Measurements from ENCODE around the gene TDO2. TPM values are rescaled to one million over a fixed set of nuclear protein-coding genes. Genes with fewer than 3 reads are reported as not detected.
"Not testable (repeated sequence)": the region's sequence is repeated elsewhere in the genome, so short reads cannot be mapped to it uniquely, and the experiment has no call there.

TDO2 gene
- total RNA-seq, 1 donor from 2014 or later: not detected

GRCh38 chr4:155911905-155912304, 8.4 kb downstream of the TDO2 start:
- Mint-ChIP-seq H3K4me1 (ENCODE audit: low read depth) (peaks cover 2% of the 10 kb centered on the region), H3K36me3 (ENCODE audit: low read depth) (no peaks in the 10 kb centered on the region), H3K9me3 (no peaks in the 10 kb centered on the region), H3K27me3 (ENCODE audit: low read depth) (no peaks in the 10 kb centered on the region), H3K4me3 (ENCODE audit: low read depth) (no peak overlapping the region), H3K27ac (no peak overlapping the region)
- intact Hi-C loops (cut with micrococcal nuclease): no loop called here
- no peak for DNase-seq (ENCODE audit: low spot score)

- no peaks in the 10 kb centered on the region for H3K4me1 Mint-ChIP-seq (ENCODE audit: low read depth)
- no peaks in the 10 kb centered on the region for H3K36me3 Mint-ChIP-seq (ENCODE audit: low read depth)
- H3K4me3 Mint-ChIP-seq (ENCODE audit: low read depth): no peak overlapping the region
- intact Hi-C loops (cut with micrococcal nuclease): no loop called here
- no peak for DNase-seq (ENCODE audit: low spot score)
- H3K9me3 Mint-ChIP-seq: no peaks in the 10 kb centered on the region
- H3K27ac Mint-ChIP-seq: no peak overlapping the region
- H3K27me3 Mint-ChIP-seq (ENCODE audit: low read depth): no peaks in the 10 kb centered on the region
Observed at GRCh38 chr4:155914782-155915181, 11.3 kb downstream of the TDO2 start.

GRCh38 chr4:155921597-155921996, 18.1 kb downstream of the TDO2 start:
- no peak overlapping the region for H3K4me3 Mint-ChIP-seq (ENCODE audit: low read depth)
- no peak overlapping the region for H3K27ac Mint-ChIP-seq
- intact Hi-C loops (cut with micrococcal nuclease): no loop called here
- no peaks in the 10 kb centered on the region for H3K9me3 Mint-ChIP-seq
- no peaks in the 10 kb centered on the region for H3K36me3 Mint-ChIP-seq (ENCODE audit: low read depth)
- DNase-seq (ENCODE audit: low spot score): no peak
- no peaks in the 10 kb centered on the region for H3K27me3 Mint-ChIP-seq (ENCODE audit: low read depth)
- no peaks in the 10 kb centered on the region for H3K4me1 Mint-ChIP-seq (ENCODE audit: low read depth)

GRCh38 chr4:155924637-155925036, 21.1 kb downstream of the TDO2 start:
- DNase-seq (ENCODE audit: low spot score): no peak
- Mint-ChIP-seq H3K27me3 (ENCODE audit: low read depth) (no peaks in the 10 kb centered on the region), H3K36me3 (ENCODE audit: low read depth) (no peaks in the 10 kb centered on the region), H3K9me3 (no peaks in the 10 kb centered on the region), H3K27ac (no peak overlapping the region), H3K4me1 (ENCODE audit: low read depth) (no peaks in the 10 kb centered on the region), H3K4me3 (ENCODE audit: low read depth) (no peak overlapping the region)
- intact Hi-C loops (cut with micrococcal nuclease): no loop called here

- Mint-ChIP-seq H3K9me3 (no peaks in the 10 kb centered on the region), H3K27ac (no peak overlapping the region), H3K27me3 (ENCODE audit: low read depth) (no peaks in the 10 kb centered on the region), H3K4me1 (ENCODE audit: low read depth) (no peaks in the 10 kb centered on the region), H3K36me3 (ENCODE audit: low read depth) (no peaks in the 10 kb centered on the region), H3K4me3 (ENCODE audit: low read depth) (no peak overlapping the region)
- no peak for DNase-seq (ENCODE audit: low spot score)
- intact Hi-C loops (cut with micrococcal nuclease): no loop called here
Observed at GRCh38 chr4:155929833-155930232, 26.3 kb downstream of the TDO2 start.

GRCh38 chr4:155930330-155930729, 26.8 kb downstream of the TDO2 start:
- Mint-ChIP-seq H3K4me1 (ENCODE audit: low read depth) (no peaks in the 10 kb centered on the region), H3K4me3 (ENCODE audit: low read depth) (no peak overlapping the region), H3K9me3 (no peaks in the 10 kb centered on the region), H3K36me3 (ENCODE audit: low read depth) (no peaks in the 10 kb centered on the region), H3K27ac (no peak overlapping the region), H3K27me3 (ENCODE audit: low read depth) (no peaks in the 10 kb centered on the region)
- intact Hi-C loops (cut with micrococcal nuclease): no loop called here
- DNase-seq (ENCODE audit: low spot score): no peak

- intact Hi-C loops (cut with micrococcal nuclease): no loop called here
- no peaks in the 10 kb centered on the region for H3K4me1 Mint-ChIP-seq (ENCODE audit: low read depth)
- DNase-seq (ENCODE audit: low spot score): no peak
- H3K27me3 Mint-ChIP-seq (ENCODE audit: low read depth): no peaks in the 10 kb centered on the region
- no peaks in the 10 kb centered on the region for H3K36me3 Mint-ChIP-seq (ENCODE audit: low read depth)
- no peak overlapping the region for H3K27ac Mint-ChIP-seq
- H3K4me3 Mint-ChIP-seq (ENCODE audit: low read depth): no peak overlapping the region
- H3K9me3 Mint-ChIP-seq: no peaks in the 10 kb centered on the region
Observed at GRCh38 chr4:155931634-155932033, 28.1 kb downstream of the TDO2 start.

GRCh38 chr4:155934634-155935033, 31.1 kb downstream of the TDO2 start:
- H3K27ac Mint-ChIP-seq; H3K4me3 Mint-ChIP-seq (ENCODE audit: low read depth); H3K4me1 Mint-ChIP-seq (ENCODE audit: low read depth); H3K9me3 Mint-ChIP-seq; DNase-seq (ENCODE audit: low spot score); H3K36me3 Mint-ChIP-seq (ENCODE audit: low read depth); H3K27me3 Mint-ChIP-seq (ENCODE audit: low read depth); intact Hi-C loops (cut with micrococcal nuclease): not testable (repeated sequence)

GRCh38 chr4:155935389-155935986, 32.0 kb downstream of the TDO2 start:
- Mint-ChIP-seq H3K9me3 (no peaks in the 10 kb centered on the region), H3K36me3 (ENCODE audit: low read depth) (no peaks in the 10 kb centered on the region), H3K4me3 (ENCODE audit: low read depth) (no peak overlapping the region), H3K4me1 (ENCODE audit: low read depth) (no peaks in the 10 kb centered on the region), H3K27me3 (ENCODE audit: low read depth) (no peaks in the 10 kb centered on the region), H3K27ac (no peak overlapping the region)
- DNase-seq (ENCODE audit: low spot score): no peak
- intact Hi-C loops (cut with micrococcal nuclease): no loop called here

GRCh38 chr4:155941085-155941790, 37.7 kb downstream of the TDO2 start:
- DNase-seq (ENCODE audit: low spot score): no peak
- Mint-ChIP-seq H3K36me3 (ENCODE audit: low read depth) (no peaks in the 10 kb centered on the region), H3K27me3 (ENCODE audit: low read depth) (no peaks in the 10 kb centered on the region), H3K9me3 (no peaks in the 10 kb centered on the region), H3K4me1 (ENCODE audit: low read depth) (no peaks in the 10 kb centered on the region), H3K27ac (no peak overlapping the region), H3K4me3 (ENCODE audit: low read depth) (no peak overlapping the region)
- intact Hi-C loops (cut with micrococcal nuclease): no loop called here

- Mint-ChIP-seq H3K27me3 (ENCODE audit: low read depth) (no peaks in the 10 kb centered on the region), H3K4me1 (ENCODE audit: low read depth) (no peaks in the 10 kb centered on the region), H3K4me3 (ENCODE audit: low read depth) (no peak overlapping the region), H3K36me3 (ENCODE audit: low read depth) (no peaks in the 10 kb centered on the region), H3K9me3 (no peaks in the 10 kb centered on the region), H3K27ac (no peak overlapping the region)
- intact Hi-C loops (cut with micrococcal nuclease): no loop called here
- no peak for DNase-seq (ENCODE audit: low spot score)
Observed at GRCh38 chr4:155941820-155942219, 38.3 kb downstream of the TDO2 start.

GRCh38 chr4:155943605-155944291, 40.3 kb downstream of the TDO2 start:
- Mint-ChIP-seq H3K36me3 (ENCODE audit: low read depth) (no peaks in the 10 kb centered on the region), H3K27me3 (ENCODE audit: low read depth) (no peaks in the 10 kb centered on the region), H3K9me3 (no peaks in the 10 kb centered on the region), H3K4me1 (ENCODE audit: low read depth) (no peaks in the 10 kb centered on the region), H3K4me3 (ENCODE audit: low read depth) (no peak overlapping the region), H3K27ac (no peak overlapping the region)
- no peak for DNase-seq (ENCODE audit: low spot score)
- intact Hi-C loops (cut with micrococcal nuclease): no loop called here

GRCh38 chr4:155944516-155944915, 41.0 kb downstream of the TDO2 start:
- Mint-ChIP-seq H3K4me3 (ENCODE audit: low read depth) (no peak overlapping the region), H3K27me3 (ENCODE audit: low read depth) (no peaks in the 10 kb centered on the region), H3K4me1 (ENCODE audit: low read depth) (no peaks in the 10 kb centered on the region), H3K27ac (no peak overlapping the region), H3K36me3 (ENCODE audit: low read depth) (no peaks in the 10 kb centered on the region), H3K9me3 (no peaks in the 10 kb centered on the region)
- DNase-seq (ENCODE audit: low spot score): no peak
- intact Hi-C loops (cut with micrococcal nuclease): no loop called here
